Muscle layer of duodenum (tissue), 2 donors: Measurements from ENCODE around the gene TNFRSF25.
"Not testable (repeated sequence)": the region's sequence is repeated elsewhere in the genome, so short reads cannot be mapped to it uniquely, and the experiment has no call there.

Experiments
- H3K27ac ChIP-seq: one replicate; pipeline ENCODE4 v1.7.0; 2013; ENCODE audit warnings: mild to moderate bottlenecking, low read length
- H3K27me3 ChIP-seq: one replicate; pipeline ENCODE4 v1.7.0; 2013; ENCODE audit warnings: low read depth, mild to moderate bottlenecking, control low read depth, low read length
- H3K36me3 ChIP-seq, 2 donors: one replicate each; pipeline ENCODE4 v1.7.0; 2013; ENCODE audit warnings: low read length in 2 of 2, control low read depth in 1 of 2, mild to moderate bottlenecking in 1 of 2; ENCODE audit not compliant: insufficient read depth in 2 of 2, control insufficient read depth in 1 of 2
- H3K4me1 ChIP-seq, 2 donors: one replicate each; pipeline ENCODE4 v1.7.0; 2013; ENCODE audit warnings: low read length in 2 of 2, mild to moderate bottlenecking in 2 of 2, control low read depth in 1 of 2, moderate library complexity in 1 of 2; ENCODE audit not compliant: insufficient read depth in 2 of 2, control insufficient read depth in 1 of 2
- H3K4me3 ChIP-seq, 2 donors: one replicate each; pipeline ENCODE4 v1.7.0; 2013; ENCODE audit warnings: low read length in 2 of 2, low read depth in 1 of 2, mild to moderate bottlenecking in 1 of 2
- H3K9me3 ChIP-seq, 2 donors: one replicate each; pipeline ENCODE4 v1.7.0; 2013; ENCODE audit warnings: low read length in 2 of 2, control low read depth in 1 of 2, mild to moderate bottlenecking in 1 of 2; ENCODE audit not compliant: control insufficient read depth in 1 of 2
- donor health status: healthy.

Gene TNFRSF25

DNA sequence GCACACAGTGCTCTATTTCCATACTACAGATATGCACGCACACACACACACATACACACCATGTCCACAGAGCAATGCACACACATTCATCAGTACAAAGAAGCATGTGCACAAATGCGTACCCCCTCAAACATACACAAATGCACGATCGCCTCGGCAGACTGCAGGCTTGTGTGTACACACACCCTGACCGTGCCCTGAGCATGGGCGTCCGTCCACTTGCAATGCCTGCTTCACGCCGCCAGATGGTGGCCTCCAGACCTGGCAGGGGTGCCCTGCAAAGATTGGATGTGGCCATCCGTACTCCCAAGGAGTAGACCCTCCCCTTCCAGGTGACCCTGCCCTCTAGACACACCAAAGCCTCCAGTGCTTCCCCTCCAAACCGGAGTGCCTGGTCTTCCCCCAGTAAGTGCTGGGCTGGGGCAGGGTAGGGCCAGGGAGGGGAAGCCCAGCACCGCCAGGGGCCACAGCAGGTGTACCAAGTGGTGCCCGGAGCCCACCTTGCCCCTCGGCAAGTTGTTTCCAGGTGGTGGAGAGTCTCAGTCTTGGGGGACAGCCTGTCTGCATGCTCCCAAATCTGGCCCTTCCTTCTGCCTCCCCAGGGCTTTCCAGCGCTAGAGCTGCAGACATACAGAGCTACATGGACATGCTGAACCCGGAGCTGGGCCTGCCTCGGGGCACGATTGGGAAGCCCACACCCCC, 20.8 kb downstream of the TNFRSF25 start:
- H3K9me3 ChIP-seq = no peaks in the 10 kb centered on the region
- H3K4me1 ChIP-seq = peaks cover 0 to 20% of the 10 kb centered on the region in 2 donors
- H3K36me3 ChIP-seq = no peaks in the 10 kb centered on the region
- peaks cover 15% of the 10 kb centered on the region for H3K27me3 ChIP-seq
- H3K4me3 ChIP-seq = no peak overlapping the region
- H3K27ac ChIP-seq = no peak overlapping the region

GRCh38 chr1:6444377-6444776, 21.6 kb downstream of the TNFRSF25 start:
- Histone ChIP-seq H3K4me3 (no peak overlapping the region), H3K27me3 (peaks cover 7% of the 10 kb centered on the region)

GRCh38 chr1:6443339-6444115, 22.4 kb downstream of the TNFRSF25 start:
- Histone ChIP-seq H3K36me3 (no peaks in the 10 kb centered on the region), H3K27ac (no peak overlapping the region), H3K4me3 (no peak overlapping the region), H3K27me3 (peaks cover 5% of the 10 kb centered on the region), H3K4me1 (peaks cover 0 to 20% of the 10 kb centered on the region in 2 donors), H3K9me3 (no peaks in the 10 kb centered on the region)

More at GRCh38 chr1:6444377-6444776, 21.6 kb downstream of the TNFRSF25 start:
- Histone ChIP-seq H3K9me3 (no peaks in the 10 kb centered on the region), H3K4me1 (peaks cover 0 to 20% of the 10 kb centered on the region in 2 donors), H3K27ac (no peak overlapping the region), H3K36me3 (no peaks in the 10 kb centered on the region)

GRCh38 chr1:6441586-6441985, 24.4 kb downstream of the TNFRSF25 start:
- Histone ChIP-seq H3K9me3 (no peaks in the 10 kb centered on the region), H3K27me3 (peaks cover 5% of the 10 kb centered on the region)

GRCh38 chr1:6440198-6441126, 25.5 kb downstream of the TNFRSF25 start:
- H3K4me3 ChIP-seq = peak overlapping the region in 1 of 2 donors; percentile 24
- H3K27ac ChIP-seq = no peak overlapping the region
- peaks cover 5% of the 10 kb centered on the region for H3K27me3 ChIP-seq
- H3K9me3 ChIP-seq = no peaks in the 10 kb centered on the region
- H3K36me3 ChIP-seq = no peaks in the 10 kb centered on the region
- H3K4me1 ChIP-seq = peaks cover 0 to 5% of the 10 kb centered on the region in 2 donors

More at GRCh38 chr1:6441586-6441985, 24.4 kb downstream of the TNFRSF25 start:
- Histone ChIP-seq H3K27ac (no peak overlapping the region), H3K4me3 (no peak overlapping the region), H3K36me3 (no peaks in the 10 kb centered on the region), H3K4me1 (peaks cover 0 to 5% of the 10 kb centered on the region in 2 donors)

DNA sequence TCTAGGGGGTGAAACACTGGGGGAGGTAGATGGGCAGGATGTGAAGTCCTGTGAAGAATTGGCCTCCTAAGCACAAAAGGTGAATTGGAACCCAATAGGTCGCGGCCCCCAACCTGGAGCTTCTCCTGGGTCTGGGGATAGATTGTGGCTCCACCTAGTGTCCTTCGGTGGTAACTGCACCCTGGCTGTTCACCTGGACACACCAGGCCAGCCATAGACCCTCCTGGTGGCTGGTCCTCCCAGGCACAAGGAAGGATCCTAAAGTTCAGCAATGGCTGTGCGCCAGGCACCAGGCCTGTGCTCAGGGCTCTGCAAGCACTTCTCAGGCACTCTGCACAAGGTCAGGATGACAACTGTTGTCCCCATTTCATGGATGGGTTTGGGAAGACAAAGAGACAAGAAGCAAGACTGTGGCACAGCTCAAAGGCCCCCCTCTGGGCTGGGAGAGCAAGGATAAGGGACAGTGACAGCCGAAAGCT, 27.9 kb downstream of the TNFRSF25 start:
- Histone ChIP-seq H3K4me3 (no peak overlapping the region), H3K4me1 (peaks cover 0 to 5% of the 10 kb centered on the region in 2 donors), H3K9me3 (no peaks in the 10 kb centered on the region), H3K27me3 (peaks cover 5% of the 10 kb centered on the region), H3K27ac (no peak overlapping the region), H3K36me3 (no peaks in the 10 kb centered on the region)

DNA sequence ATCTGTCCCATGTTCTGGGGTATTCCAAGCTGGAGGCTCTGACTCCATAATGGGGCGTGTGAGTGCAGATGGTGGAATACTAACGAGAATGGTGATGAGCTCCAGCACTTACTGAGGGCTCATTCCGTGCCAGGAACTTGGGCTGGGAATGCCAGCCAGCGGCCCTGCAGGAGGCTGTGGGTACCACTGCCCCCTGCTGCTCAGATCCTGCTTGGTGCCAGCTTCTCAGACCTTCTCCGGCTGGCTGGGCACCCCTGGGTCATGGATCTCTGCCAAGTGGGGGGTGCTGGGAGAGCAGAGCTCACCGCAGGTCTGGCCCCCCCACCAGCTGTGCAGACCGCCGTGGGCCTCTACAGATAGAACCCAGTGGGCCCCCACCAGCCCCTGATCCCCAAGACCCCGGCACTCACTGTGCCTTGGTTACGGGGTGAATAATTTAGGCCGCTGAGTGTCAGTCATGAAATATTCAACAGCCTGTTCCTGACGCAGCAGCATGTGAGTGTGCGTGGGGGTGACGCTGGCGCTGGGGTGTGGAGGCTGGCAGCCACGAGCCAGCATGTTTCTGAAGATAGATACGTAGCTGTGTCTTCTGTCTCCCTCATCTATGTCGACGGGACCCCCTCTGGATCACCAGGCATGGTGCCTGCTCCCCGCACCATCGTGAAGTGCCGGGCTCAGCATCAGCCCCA, 28.8 kb downstream of the TNFRSF25 start:
- not testable (repeated sequence) for H3K4me1 ChIP-seq, H3K9me3 ChIP-seq, H3K27ac ChIP-seq, H3K27me3 ChIP-seq, H3K36me3 ChIP-seq, H3K4me3 ChIP-seq

GRCh38 chr1:6436277-6436676, 29.7 kb downstream of the TNFRSF25 start:
- not testable (repeated sequence) for H3K27me3 ChIP-seq, H3K4me1 ChIP-seq, H3K27ac ChIP-seq

DNA sequence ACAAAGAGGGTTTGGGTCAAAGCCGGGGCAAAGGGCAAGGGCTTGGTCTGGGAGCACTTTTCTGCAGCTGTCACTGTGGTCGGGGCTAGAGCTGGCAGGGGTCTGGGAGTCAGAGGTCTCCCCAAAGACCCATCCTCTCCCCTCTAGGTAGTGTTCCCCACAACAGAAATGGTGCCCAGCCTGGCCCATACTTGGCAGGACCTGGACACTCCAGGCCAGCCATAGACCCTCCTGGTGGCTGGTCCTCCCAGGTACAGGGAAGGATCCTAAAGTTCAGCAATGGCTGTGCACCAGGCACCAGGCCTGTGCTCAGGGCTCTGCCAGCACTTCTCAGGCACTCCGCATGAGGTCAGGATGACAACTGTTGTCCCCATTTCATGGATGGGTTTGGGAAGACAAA, 30.4 kb downstream of the TNFRSF25 start:
- H3K36me3 ChIP-seq = no peaks in the 10 kb centered on the region
- H3K4me3 ChIP-seq = no peak overlapping the region
- no peaks in the 10 kb centered on the region for H3K9me3 ChIP-seq
- no peak overlapping the region for H3K27ac ChIP-seq
- H3K4me1 ChIP-seq = no peaks in the 10 kb centered on the region
- peaks cover 5% of the 10 kb centered on the region for H3K27me3 ChIP-seq

More at GRCh38 chr1:6436277-6436676, 29.7 kb downstream of the TNFRSF25 start:
- H3K9me3 ChIP-seq, H3K4me3 ChIP-seq, H3K36me3 ChIP-seq: not testable (repeated sequence)

DNA sequence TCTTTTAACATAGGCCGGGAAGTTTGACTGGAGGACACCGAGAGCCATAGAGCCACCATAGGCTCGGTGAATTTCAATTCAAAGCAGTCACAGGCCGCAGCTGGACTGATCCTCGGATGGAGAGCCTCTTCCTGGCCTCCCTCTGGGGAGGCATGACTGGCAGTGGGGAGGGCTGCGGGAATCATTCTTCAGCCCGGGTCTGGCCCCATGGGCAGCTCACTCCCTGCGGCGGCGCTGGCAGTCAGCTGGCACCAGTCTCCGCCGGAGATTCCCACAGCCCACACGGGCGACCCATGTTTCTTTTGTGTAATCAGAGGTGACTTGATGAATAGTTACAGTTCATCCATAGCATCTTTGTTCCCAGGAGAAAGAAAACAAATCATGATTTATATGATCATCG, 30.8 kb downstream of the TNFRSF25 start:
- Histone ChIP-seq H3K36me3 (no peaks in the 10 kb centered on the region), H3K27me3 (peaks cover 5% of the 10 kb centered on the region), H3K4me1 (no peaks in the 10 kb centered on the region), H3K27ac (no peak overlapping the region), H3K4me3 (no peak overlapping the region), H3K9me3 (no peaks in the 10 kb centered on the region)
